IPS-11a (cell line): Measurements from ENCODE around the gene MYRIP.
"Not testable (repeated sequence)": the region's sequence is repeated elsewhere in the genome, so short reads cannot be mapped to it uniquely, and the experiment has no call there.

Experiments
- H3K4me3 ChIP-seq: one replicate; pipeline ENCODE4 v1.5.1; 2013; ENCODE audit warnings: low read depth, low read length, control low read depth

MYRIP gene

GRCh38 chr3:39805650-39806049 is 3.8 kb upstream of the MYRIP start:
- no peak overlapping the region for H3K4me3 ChIP-seq

- no peak overlapping the region for H3K4me3 ChIP-seq
These were observed 2.6 kb upstream of the MYRIP start for GRCh38 chr3:39806820-39807219.

GRCh38 chr3:39808467-39809180 is 785 bp upstream of the MYRIP start:
- H3K4me3 ChIP-seq: peak overlapping the region; percentile 60

- H3K4me3 ChIP-seq: peak overlapping the region; percentile 56
These were observed 686 bp downstream of the MYRIP start for GRCh38 chr3:39809995-39810595.

- H3K4me3 ChIP-seq: no peak overlapping the region
These were observed 1.3 kb downstream of the MYRIP start for GRCh38 chr3:39810647-39811161.

- H3K4me3 ChIP-seq: no peak overlapping the region
These were observed 2.2 kb downstream of the MYRIP start for GRCh38 chr3:39811561-39811960.

- H3K4me3 ChIP-seq: no peak overlapping the region
These were observed 3.1 kb downstream of the MYRIP start for GRCh38 chr3:39812537-39812936.

GRCh38 chr3:39814007-39814406 is 4.6 kb downstream of the MYRIP start:
- H3K4me3 ChIP-seq: no peak overlapping the region

- no peak overlapping the region for H3K4me3 ChIP-seq
These were observed 10.5 kb downstream of the MYRIP start for GRCh38 chr3:39819899-39820298.

GRCh38 chr3:39833764-39834163 is 24.4 kb downstream of the MYRIP start:
- H3K4me3 ChIP-seq: not testable (repeated sequence)

- H3K4me3 ChIP-seq: no peak overlapping the region
These were observed 30.1 kb downstream of the MYRIP start for GRCh38 chr3:39839484-39839883.

GRCh38 chr3:39843440-39843839 is 34.0 kb downstream of the MYRIP start:
- H3K4me3 ChIP-seq: no peak overlapping the region

- H3K4me3 ChIP-seq: no peak overlapping the region
These were observed 39.0 kb downstream of the MYRIP start for GRCh38 chr3:39848365-39848764.

- no peak overlapping the region for H3K4me3 ChIP-seq
These were observed 40.7 kb downstream of the MYRIP start for GRCh38 chr3:39849992-39850715.

GRCh38 chr3:39850716-39851032 is 41.3 kb downstream of the MYRIP start:
- H3K4me3 ChIP-seq: no peak overlapping the region

GRCh38 chr3:39855517-39855916 is 46.1 kb downstream of the MYRIP start:
- no peak overlapping the region for H3K4me3 ChIP-seq

- H3K4me3 ChIP-seq: no peak overlapping the region
These were observed 60.5 kb downstream of the MYRIP start for GRCh38 chr3:39869890-39870289.

- no peak overlapping the region for H3K4me3 ChIP-seq
These were observed 61.3 kb downstream of the MYRIP start for GRCh38 chr3:39870706-39871105.

GRCh38 chr3:39879581-39879980 is 70.2 kb downstream of the MYRIP start:
- no peak overlapping the region for H3K4me3 ChIP-seq

GRCh38 chr3:39882111-39882510 is 72.7 kb downstream of the MYRIP start:
- no peak overlapping the region for H3K4me3 ChIP-seq

GRCh38 chr3:39892068-39892467 is 82.7 kb downstream of the MYRIP start:
- H3K4me3 ChIP-seq: no peak overlapping the region

- no peak overlapping the region for H3K4me3 ChIP-seq
These were observed 86.8 kb downstream of the MYRIP start for GRCh38 chr3:39896184-39896583.
